Ramos (cell line): ENCODE data around the gene PRIM2.
"Not testable (repeated sequence)": the region's sequence is repeated elsewhere in the genome, so short reads cannot be mapped to it uniquely, and the experiment has no call there.

Experiments used
- in situ Hi-C: fragments of 300-500 bp; cut with MboI; formaldehyde crosslinking; loops from one replicate; pipeline ENCODE4 v1.14.3; 2022; ENCODE audit warnings: low sequenced_read_pairs; ENCODE audit not compliant: unreplicated experiment

PRIM2 gene

DNA sequence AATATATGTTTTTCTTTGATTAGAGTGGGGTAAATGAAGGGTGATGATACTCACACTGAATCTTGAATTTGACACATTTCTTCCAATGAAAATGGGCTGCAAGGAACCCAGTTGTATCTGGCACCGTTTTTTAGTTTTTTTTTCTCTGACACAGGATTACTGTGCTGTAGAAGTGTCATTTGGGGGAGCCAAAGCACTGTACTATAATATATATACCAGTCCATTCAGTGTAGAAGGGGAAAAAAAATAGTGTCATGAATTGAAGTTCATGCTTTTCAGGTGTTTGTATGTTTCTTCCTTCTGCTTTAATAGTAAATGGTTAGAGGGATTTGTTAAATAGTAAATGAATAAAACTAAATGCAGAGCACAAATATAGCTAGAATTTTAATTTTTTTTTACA is 35.2 kb downstream of the PRIM2 start:
- in situ Hi-C loops, result not testable (repeated sequence)

DNA sequence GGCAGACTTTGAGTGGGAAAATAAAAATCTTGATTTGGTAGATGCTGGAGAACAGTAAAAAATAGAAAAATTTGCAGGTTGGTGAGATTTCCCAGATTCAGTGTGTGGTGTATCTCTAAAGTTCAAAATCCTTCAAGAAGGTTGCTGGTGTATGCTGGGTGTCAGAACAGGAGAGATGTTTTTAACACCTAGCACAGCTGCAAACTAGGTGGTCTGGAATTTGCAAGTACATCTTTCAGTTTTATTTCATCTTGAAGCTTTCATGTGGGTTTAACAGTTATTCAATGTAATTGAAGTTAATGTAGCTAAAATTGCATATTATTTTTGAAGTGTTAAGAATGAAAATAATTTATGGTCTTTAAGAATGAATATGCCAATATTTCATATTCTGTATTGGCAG is 40.9 kb downstream of the PRIM2 start:
- in situ Hi-C loops, result not testable (repeated sequence)

GRCh38 chr6:57359766-57360165 is 42.3 kb downstream of the PRIM2 start:
- in situ Hi-C loops, result not testable (repeated sequence)

DNA sequence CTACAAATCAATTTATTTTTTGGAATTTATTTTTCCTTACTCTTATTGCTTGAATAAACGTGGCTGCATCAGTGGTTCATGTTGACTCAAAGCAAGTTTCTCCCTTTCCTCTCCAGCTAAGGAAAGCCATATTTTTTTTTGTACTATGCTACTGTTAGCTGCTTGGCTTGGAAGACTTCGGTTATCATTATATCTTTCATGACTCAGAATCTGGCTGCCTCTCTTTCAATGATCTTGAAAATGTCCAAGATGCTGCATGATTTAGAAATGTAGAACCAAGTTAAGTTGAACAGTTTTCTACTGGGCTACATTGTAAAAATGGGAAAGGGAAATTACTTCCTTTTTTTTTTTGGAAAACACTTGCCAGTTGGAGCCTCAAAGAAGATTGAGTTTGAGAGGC is 44.9 kb downstream of the PRIM2 start:
- in situ Hi-C loops, result not testable (repeated sequence)

- in situ Hi-C loops, result not testable (repeated sequence)
These were observed 47.7 kb downstream of the PRIM2 start for GRCh38 chr6:57365076-57365583.

GRCh38 chr6:57368965-57369731 is 51.7 kb downstream of the PRIM2 start:
- in situ Hi-C loops, result not testable (repeated sequence)

DNA sequence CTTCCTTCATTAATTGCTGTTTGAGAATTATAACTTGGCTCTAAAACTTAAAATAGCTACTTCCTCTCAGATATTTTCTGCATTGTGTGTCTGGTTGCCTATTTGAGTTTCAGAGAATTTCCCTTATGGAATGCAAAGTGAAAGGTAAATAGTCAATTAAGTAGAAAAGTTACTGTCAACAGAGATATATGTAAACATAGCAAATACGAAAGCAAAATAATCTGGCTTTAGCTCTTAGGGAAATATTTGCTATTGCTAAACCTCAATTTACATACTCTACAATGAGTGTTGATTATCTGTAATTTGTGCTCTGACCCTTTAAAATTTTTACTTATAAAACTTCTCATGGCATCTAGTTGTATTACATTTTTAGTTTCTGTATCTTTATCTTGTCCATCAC is 54.3 kb downstream of the PRIM2 start:
- in situ Hi-C loops, result not testable (repeated sequence)

- in situ Hi-C loops, result not testable (repeated sequence)
These were observed 57.3 kb downstream of the PRIM2 start for GRCh38 chr6:57374764-57375163.

- in situ Hi-C loops, result not testable (repeated sequence)
These were observed 58.7 kb downstream of the PRIM2 start for GRCh38 chr6:57376083-57376482.

GRCh38 chr6:57389038-57389592 is 71.7 kb downstream of the PRIM2 start:
- in situ Hi-C loops, result not testable (repeated sequence)

DNA sequence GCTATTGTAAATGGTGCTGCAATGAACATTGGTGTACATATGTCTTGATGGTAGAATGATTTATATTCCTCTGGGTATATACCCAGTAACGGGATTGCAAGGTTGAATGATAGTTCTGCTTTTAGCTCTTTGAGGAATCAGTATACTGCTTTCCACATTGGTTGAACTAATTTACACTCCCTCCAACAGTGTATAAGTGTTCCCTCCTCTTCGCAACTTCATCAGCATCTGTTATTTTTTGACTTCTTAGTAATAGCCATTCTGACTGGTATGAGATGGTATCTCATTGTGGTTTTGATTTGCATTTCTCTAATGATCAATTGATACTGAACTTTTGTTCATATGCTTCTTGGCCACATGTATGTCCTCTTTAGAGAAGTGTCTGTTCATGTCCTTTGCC is 73.4 kb downstream of the PRIM2 start:
- in situ Hi-C loops, result not testable (repeated sequence)

- in situ Hi-C loops, result not testable (repeated sequence)
These were observed 74.6 kb downstream of the PRIM2 start for GRCh38 chr6:57392047-57392446.

- in situ Hi-C loops, result not testable (repeated sequence)
These were observed 101.9 kb downstream of the PRIM2 start for GRCh38 chr6:57419341-57419740.

GRCh38 chr6:57421503-57421902 is 104.1 kb downstream of the PRIM2 start:
- in situ Hi-C loops, result no loop called here

GRCh38 chr6:57423468-57423867 is 106.0 kb downstream of the PRIM2 start:
- in situ Hi-C loops, result no loop called here

- in situ Hi-C loops, result not testable (repeated sequence)
These were observed 114.3 kb downstream of the PRIM2 start for GRCh38 chr6:57431742-57432141.

- in situ Hi-C loops, result no loop called here
These were observed 114.7 kb downstream of the PRIM2 start for GRCh38 chr6:57432157-57432556.

DNA sequence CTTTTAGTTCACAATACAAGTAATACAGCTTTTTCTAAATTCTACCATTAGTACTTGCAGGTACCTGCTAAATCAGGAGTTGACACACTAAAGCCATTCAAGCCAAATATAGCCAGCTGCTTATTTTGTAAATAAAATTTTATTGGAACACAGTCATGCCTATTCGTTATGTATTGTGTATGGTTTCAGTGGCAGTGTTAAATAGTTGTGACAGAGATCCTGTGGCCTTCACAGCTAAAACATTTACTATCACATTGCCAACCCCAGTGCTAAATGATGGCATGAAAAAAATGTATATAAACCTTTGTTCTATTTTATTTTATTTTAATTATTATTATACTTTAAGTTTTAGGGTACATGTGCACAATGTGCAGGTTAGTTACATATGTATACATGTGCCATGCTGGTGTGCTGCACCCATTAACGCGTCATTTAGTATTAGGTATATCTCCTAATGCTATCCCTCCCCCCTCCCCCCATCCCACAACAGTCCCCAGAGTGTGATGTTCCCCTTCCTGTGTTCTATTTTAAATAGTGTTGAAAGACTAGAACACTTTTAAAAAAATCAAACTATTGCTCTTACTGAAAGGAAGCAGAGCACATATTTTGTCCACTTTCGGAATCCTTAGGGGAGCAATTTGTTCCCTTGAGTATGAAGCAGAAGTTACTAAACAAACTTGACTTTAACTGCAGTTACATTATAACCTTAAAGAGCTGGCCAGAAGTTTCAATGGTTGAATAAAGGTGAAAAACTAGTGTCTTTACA is 115.7 kb downstream of the PRIM2 start:
- in situ Hi-C loops, result no loop called here

GRCh38 chr6:57433790-57434189 is 116.4 kb downstream of the PRIM2 start:
- in situ Hi-C loops, result not testable (repeated sequence)

GRCh38 chr6:57434944-57435343 is 117.5 kb downstream of the PRIM2 start:
- in situ Hi-C loops, result no loop called here
